SKM-1 (cell line): ENCODE results near the gene SRSF7.
"Not testable (repeated sequence)": the region's sequence is repeated elsewhere in the genome, so short reads cannot be mapped to it uniquely, and the experiment has no call there.

Experiments
- DNase-seq: peaks from one replicate; lab custom pipeline; 2025; ENCODE audit not compliant: unreplicated experiment; lab: John Stamatoyannopoulos, UW

Gene SRSF7

DNA sequence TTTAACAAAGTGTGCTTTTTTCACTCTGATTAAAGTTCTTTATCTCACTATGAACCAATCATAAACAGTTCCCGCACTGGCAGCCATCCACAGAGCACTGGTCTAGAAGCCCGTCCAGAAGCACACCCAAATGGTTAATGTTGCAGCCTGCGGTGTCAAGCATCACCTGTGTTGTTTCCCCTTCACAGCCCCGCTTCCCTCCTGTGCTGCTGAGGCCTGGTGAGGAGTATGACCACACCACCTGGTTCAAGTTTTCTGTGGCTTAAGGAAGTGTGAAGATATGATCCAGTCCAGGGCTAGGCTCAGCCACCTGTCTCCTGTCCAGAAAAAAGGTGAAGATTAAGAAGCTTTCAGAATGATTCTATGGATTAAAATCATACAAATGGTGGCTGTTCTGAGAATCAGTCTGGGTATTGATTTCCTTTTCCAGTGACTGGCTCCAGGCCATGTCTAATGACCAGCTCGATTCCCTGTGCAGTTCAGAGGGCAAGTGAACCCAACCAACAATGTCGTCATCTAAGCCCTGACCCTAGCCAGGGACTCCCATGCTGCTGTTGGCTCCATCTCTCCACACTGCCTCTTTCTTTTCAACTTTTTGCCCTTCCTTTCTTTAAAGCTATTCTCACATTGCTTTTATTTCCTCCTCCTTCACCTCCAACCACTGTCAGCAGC lies 17.7 kb downstream of the SRSF7 start:
- no peak for DNase-seq

DNA sequence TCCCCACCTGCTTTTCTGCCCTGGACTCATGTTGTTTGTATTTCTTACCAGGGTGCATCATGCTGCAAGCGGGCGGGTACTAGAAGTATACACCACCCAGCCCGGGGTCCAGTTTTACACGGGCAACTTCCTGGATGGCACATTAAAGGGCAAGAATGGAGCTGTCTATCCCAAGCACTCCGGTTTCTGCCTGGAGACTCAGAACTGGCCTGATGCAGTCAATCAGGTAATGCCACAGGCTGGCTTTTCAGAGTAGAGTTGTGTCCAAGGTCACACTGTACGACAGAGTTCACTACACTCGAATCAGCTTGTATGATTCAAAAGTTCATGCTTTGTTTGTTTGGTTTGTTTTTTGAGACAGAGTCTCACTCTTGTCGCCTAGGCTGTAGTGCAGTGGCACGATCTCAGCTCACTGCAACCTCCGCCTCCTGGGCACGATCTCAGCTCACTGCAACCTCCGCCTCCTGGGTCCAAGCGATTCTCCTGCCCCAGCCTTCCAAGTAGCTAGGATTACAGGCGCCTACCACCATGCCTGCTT lies 19.4 kb downstream of the SRSF7 start:
- no peak for DNase-seq

DNA sequence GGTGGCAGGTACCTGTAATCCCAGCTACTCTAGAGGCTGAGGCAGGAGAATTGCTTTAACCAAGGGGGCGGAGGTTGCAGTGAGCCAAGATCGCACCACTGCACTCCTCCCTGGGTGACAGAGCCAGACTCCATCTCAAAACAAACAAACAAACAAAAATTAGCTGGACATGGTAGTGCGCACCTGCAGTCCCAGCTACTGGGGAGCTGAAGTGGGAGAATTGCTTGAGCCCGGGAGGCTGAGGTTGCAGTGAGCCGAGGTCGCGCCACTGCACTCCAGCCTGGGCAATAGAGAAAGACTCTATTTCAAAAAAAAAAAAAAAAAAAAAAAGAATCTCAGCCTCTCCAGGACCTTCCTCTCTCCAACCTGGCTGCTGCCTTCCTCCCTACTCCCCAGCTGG lies 20.1 kb downstream of the SRSF7 start:
- DNase-seq, result no peak

DNA sequence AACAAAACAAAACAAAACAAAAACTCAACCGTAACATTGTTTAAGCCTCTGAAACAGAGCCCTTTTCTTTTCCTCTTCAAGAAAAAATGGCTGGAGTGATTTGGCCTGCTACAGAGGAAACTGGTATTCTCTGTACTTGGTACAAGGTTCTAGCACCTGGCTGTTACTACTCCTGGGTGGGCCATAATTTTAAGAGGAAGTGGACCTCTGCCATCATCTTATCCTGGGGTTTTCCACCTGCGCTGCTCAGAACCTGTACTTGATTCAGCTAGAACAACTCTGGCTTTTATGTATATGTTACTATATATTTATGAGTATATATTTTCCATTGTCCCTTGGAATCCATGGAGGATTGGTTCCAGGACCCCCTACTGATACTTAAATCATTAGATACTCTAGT lies 22.5 kb downstream of the SRSF7 start:
- no peak for DNase-seq

DNA sequence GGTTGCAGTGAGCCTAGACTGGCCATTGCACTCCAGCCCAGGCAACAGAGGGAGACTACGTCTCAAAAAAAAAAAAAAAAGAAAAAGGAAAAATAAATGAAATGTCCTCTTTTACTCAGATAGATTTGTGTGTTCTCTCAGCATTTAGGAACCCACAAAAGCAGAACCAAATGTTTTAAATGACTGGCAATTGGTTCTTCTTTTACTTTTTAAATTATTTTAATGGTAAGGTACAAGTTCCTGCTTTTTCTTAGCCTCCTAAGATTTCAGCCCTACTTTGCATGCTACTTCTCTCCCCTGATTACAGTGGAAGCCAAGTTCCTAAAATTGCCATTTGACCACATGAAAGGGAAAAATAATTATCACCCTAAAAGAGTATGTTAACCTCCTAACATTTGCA lies 23.5 kb downstream of the SRSF7 start:
- DNase-seq, result no peak

DNA sequence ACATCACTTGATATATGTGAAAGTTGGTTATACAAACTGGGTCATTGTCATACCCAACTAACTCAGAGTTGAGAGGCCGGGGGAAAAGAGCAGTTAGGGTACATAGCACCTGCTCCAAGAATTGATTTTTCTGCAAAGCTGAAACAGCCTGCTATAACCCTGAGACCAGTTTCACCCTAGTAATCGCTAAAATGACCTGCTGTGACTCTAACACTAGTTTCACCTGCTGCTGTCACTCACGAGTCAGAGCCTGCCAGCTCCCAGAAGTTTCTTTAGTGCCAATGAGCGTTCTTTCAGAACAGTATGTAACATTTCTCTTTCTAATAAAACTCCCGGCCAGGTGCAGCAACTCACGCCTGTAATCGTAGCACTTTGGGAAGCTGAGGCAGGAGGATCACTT lies 28.0 kb downstream of the SRSF7 start:
- DNase-seq, result no peak

DNA sequence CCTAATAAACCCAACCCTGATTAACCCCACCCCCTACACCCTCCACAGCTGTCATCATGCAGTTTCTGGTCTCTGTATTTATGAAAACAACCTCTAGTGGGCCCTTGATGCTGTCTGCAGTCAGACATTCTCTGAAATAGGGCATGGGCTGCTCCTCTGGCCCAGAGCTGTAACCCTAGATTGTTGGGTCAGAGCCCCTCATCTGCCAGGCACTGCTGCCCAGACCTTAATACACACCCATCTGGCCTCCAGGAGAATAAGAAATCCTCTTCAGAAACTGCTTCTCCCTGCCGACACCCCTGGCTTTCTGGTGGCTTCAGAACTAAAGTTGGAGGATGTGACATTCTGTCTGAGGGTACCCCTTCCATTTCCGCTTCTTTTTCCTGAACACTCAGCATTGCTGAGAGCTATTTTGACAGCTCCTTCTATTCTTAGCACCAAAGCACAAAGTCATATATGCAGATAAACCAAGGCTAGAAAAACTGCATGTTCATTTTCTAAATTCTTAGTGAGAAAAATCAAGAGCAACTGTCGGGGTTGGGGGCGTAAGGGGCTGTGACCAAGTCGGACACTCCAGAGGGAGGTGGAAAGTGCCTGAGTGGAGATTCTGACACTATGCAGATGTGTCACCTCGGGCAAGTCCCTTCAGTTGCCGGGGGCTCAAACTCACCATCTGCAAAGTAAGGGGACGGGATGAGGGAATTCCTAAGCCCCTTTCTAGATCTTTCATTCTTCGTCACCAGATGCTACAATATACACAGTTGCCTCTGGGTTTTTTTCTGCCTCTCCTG lies 28.7 kb downstream of the SRSF7 start:
- no peak for DNase-seq

DNA sequence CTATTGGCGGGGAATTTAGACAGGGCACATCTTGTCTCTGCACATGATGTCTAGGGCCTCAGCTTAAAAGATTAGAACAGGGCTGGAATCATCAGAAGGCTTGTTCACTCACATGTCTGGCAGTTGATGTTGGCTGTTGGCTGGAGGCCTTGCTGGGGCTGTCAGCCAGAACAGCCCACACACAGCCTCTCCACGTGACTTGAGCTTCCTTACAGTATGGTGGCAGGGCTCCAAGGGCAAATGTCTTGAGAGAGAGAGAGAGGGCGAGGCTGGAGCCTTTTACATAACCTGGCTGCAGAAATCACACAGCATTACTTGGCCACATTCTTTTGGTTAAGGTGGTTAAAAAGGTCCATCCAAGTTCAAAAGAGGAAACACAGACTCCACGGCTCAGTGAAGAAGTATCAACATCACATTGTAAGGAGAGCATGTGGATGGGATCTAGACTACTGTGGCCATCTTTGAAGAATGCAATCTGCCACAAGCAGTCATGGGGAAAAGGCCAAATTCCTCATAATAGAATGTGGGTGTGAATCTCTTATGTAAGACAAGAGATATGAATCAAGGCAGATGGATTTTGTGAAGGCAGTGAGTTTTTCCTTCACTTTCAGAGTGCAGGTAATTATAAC lies 30.4 kb downstream of the SRSF7 start:
- no peak for DNase-seq

DNA sequence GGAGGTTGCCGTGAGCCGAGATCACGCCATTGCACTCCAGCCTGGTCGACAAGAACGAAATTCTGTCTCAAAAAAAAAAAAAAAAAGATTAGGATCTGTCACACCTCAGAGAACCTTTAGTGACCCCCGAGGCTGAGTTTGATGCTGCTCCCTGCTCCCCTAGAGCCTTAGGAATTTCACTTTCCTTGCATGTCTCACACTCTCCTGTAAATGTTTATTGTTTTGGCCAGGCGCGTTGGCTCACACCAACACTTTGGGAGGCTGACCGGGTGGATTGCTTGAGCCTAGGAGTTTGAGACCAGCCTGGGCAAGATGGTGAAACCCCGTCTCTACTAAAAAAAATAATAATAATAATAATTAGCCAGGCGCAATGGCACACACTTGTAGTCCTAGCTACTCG lies 31.5 kb downstream of the SRSF7 start:
- DNase-seq, result no peak

DNA sequence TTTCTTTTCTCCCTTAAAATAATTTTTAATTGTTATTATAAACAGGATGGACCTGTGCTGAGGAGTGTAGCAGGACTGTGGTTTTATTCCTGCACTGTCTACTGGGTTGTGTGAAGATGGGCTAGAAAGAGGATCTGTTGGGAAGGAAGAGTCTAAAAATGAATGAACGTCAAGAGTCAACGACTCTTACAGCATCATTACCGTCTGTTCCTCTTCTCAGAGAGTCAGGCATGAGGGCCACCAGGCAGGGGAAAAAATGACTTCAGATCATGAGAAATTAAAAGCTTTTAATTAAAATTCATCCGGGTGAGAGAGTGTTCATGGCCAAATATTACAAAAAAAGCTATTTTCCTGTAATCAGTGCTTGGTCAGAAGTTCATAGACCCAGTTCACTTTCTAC lies 32.6 kb downstream of the SRSF7 start:
- no peak for DNase-seq

DNA sequence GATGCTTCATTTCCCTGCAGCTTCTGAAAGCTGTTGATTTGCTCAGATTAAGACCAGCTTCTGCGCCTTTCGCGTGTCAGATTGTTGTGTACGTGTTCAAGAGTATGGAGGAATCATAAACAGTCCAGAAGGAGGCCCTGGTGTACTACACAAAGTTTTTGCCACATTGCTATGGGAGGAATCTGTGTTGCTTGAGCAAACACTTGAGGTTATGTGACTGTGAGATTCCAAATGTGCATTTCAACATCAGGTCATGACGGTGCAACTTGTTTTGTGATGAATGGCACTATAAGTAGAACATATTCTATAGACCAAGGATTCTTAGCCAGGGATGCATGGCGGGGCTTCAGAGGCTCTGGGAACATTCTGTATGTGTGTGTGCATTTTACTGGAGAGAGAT lies 35.0 kb downstream of the SRSF7 start:
- no peak for DNase-seq

DNA sequence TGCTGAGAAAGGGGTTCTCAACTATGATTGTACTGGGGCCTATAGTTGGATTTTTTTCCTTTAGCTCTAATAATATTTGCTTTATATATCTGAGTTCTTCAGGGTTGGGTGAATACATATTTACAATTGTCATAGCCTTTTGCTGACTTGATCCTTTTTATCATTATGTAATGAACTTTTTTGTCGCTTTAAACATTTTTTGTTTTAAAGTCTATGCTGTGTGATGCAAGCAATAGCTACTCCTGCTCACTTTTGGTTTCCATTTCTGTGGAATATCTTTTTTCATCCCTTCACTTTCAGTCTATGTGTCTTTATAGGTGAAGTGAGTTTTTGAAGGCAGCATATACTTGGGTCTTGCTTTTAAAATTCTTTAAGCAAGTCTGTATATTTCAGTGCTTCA lies 36.2 kb downstream of the SRSF7 start:
- not testable (repeated sequence) for DNase-seq

DNA sequence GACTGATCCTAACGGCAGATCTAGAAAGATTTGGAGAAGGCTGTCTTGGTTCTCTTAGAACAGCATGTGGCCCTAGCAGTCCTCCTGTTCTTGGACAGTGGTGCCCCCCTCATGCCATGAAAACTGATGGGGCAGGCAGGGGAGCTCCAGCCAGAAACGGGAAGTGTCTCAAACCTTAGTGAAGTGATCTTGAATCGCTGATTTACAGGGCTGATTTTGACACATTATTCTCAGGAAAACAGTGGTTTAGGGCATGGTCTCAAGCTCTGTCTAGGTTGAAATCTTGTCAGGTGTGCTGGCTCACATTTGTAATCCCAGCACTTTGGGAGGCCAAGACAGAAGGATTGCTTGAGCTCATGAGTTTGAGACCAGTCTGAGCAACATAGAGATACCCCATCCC lies 37.8 kb downstream of the SRSF7 start:
- no peak for DNase-seq

DNA sequence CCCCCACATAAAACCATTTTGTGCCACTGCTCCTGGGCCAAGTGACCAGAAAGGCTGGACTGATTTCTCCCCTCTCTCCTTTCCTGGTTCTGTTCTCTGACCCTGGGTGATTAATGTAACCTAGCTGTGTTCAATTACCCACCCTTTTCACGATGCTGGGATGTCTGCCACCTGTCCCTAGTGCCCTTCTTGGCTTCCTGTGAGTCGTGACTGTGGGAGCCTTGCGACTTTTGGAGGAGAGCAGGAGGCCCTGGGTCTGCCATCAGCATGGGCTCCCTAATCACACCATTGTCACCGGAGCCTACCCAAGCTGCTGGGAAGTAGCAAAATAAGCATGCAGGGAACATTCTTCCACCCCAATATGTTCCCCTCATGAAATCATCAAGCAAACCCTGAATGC lies 38.3 kb downstream of the SRSF7 start:
- DNase-seq, result no peak

DNA sequence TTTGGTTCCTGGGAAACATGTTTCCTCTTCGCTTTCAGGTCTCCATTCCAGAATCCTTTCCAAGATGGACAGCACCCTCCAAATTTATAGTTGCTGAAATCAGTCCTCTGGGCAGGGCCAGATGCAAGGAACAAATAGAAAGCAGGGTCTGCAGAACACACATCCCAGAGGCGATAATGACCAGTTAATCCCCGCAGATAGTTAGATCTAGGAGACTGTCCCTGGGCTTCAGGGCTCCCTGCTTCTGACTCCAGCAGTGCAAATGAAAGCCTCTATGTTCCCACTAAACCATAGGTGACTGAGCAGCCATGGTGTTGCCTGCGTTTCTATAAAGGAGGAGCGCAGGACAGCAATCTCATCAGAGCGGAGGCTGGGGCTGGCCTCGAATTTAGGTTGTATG lies 38.7 kb downstream of the SRSF7 start:
- DNase-seq, result no peak

DNA sequence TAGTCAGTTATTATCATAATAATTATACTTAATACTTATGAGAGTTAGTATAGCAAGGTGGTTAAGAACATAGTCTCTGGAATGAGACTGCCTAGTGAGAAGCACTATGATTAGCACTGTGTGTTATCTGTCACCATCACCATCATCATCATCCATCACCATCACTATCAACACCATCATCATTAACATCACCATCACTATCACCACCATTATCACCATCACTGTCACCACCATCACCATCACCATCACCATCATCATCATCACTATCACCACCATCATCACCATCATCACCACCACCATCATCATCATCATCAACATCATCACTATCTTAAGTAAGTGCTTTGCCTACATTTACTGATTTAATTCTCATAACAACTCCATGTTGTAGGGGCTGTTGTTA lies 39.6 kb downstream of the SRSF7 start:
- DNase-seq, result no peak

DNA sequence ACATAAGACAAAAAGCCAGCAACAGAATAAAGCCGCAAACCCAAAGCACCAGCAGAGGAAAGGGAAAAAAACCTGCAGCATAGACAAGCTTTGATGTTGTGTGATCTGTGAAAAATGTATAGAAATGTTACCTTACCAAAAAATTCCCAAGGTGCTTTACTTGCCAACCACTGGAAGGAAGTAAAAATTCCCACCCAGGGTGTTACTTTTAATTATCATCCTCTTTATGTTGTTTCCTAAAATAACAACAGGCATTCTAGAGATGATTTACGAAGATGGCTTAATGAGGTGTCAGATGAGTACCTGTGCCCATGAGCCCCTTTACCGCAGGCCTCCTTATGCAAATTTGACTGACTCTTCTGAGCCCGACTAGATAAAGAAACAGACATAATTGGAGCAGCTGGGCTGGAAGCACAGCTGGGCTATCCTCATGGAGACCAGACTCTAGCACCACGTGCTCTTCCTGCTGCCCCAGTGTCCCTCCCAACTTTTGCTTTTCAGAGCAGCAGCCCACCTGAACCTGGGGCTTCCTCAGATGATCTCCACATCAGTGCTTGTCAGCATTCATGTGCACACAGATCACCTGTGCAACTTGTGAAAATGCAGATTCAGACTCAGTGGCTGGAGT lies 41.5 kb downstream of the SRSF7 start:
- DNase-seq, result no peak

DNA sequence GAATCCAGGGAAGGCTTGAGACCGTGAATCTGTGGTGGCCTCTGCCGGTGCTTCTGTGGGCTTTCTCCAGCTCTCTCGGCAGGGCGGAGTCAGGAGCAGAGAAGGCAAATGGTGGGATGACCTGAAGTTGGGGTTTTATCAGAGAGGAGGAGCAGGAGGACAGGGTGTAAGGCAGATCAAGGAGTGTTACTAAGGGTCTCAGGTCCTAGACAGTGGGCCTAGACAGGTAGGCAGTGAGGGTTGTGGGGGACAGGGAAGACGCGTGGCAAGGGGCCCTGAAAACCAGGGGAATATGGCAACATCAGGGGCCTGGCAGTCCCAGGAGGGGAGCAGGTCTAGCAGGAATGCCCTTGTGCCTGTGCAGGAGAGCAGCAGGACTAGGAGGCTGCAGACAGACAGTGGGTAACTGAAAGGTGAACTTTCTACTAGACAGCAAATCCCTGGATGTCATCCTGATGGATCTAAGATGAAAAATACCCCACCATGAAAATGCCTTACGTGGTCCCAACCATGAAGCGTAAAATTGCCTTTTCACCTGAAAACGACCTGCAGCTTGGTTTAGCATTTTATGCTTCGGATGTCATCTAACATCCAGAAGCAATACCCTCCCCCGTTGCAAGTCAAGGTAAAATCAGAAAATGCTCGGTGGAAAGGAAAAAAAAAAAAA lies 42.1 kb downstream of the SRSF7 start:
- DNase-seq, result no peak

DNA sequence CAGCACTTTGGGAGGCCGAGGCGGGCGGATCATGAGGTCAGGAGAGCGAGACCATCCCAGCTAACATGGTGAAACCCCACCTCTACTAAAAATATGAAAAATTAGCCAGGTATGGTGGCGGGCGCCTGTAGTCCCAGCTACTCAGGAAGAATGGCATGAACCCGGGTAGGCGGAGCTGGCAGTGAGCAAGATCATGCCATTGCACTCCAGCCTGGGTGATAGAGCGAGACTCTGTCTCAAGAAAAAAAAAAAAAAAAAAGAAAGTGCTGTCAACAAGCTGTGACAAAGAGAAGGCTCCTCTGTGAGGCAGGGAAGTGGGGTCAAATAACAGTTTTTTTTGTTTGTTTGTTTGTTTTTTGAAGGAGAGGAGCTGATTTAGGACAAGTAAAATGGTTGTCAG lies 42.7 kb downstream of the SRSF7 start:
- DNase-seq, result not testable (repeated sequence)

DNA sequence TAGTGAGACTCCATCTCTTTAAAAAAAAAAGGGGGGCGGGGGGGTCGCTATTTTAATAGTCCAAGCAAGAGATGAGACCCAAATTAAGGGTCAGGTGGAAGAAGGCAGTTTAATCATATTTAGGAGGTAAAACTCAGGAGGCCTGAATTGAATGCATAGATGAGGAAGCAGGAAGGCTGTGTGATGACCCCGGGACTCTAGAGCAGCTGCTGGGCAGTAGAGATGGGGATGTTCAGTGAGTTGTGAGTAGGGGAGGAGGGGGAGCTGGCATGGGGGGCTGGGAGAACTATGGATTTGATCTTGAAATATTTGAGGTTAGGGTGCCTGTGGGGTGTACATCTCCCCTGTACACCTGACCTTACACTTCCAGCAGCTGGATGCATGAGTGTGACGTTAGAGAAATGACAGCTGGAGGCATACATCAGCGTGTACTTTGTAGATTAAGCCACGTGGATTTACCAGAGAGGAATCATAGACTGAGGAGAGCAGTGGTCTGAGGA lies 44.3 kb downstream of the SRSF7 start:
- DNase-seq, result no peak

DNA sequence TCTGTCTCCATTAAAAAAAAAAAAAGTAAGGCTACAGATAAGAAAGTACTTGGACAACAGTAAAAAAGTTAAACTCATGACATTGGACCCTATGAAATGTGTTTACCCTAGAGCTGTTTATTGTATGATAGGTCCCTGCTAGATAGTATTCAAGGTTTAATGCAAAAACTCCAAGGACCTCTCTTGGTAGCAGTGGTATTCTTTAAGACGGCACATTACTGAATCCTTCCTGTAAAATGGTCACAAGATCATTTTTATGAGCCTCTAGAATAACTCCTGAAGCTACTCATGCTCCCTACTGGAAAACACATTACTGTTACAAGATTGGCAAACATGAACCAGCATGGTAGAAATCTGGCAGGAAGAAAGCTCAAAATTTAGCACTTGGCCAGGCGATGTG lies 46.5 kb downstream of the SRSF7 start:
- no peak for DNase-seq
